GM23338 (cell line): ENCODE measurements around the gene CIART. TPM values are rescaled to one million over a fixed set of nuclear protein-coding genes. Genes with fewer than 3 reads are reported as not detected.

Experiments used
- ATAC-seq: fragments of 200-7000 bp; cut with Tn5 transposase; 3 replicates; pipeline ENCODE4 v1.9.1; 2020
- DNase-seq: peaks from one replicate; pipeline ENCODE4 v3.0.0-alpha.2; 2015; ENCODE audit warnings: low spot score
- H2AFZ ChIP-seq: fragments of 200-600 bp; sonication (generic); 2 replicates; pipeline ENCODE4 v1.8.0; 2016; ENCODE audit warnings: antibody characterized with exemption, mild to moderate bottlenecking, moderate library complexity
- H3F3A ChIP-seq: fragments of 200-600 bp; sonication (generic); replicated peaks from 2 replicates; pipeline ENCODE4 v1.8.0; 2017; ENCODE audit warnings: antibody characterized with exemption, mixed run types, low read depth
- H3K27ac ChIP-seq: fragments of 200-600 bp; sonication (generic); 2 replicates; pipeline ENCODE4 v1.6.1; 2016; ENCODE audit warnings: low read depth
- H3K27me3 ChIP-seq: fragments of 200-600 bp; sonication (generic); 2 replicates; pipeline ENCODE4 v1.8.0; 2016; ENCODE audit warnings: mild to moderate bottlenecking, mixed run types, moderate library complexity; ENCODE audit not compliant: insufficient read depth
- H3K36me3 ChIP-seq: fragments of 200-600 bp; sonication (generic); 2 replicates; pipeline ENCODE4 v1.8.0; 2016; ENCODE audit warnings: mild to moderate bottlenecking; ENCODE audit not compliant: insufficient read depth
- H3K4me1 ChIP-seq: fragments of 200-600 bp; sonication (generic); 2 replicates; pipeline ENCODE4 v1.8.0; 2016; ENCODE audit warnings: mild to moderate bottlenecking, moderate library complexity; ENCODE audit not compliant: insufficient read depth
- H3K4me2 ChIP-seq: fragments of 200-600 bp; sonication (generic); 2 replicates; pipeline ENCODE4 v1.7.1; 2017; ENCODE audit warnings: mixed run types
- H3K4me3 ChIP-seq: fragments of 200-600 bp; sonication (generic); 2 replicates; pipeline ENCODE4 v1.6.1; 2016; ENCODE audit warnings: mixed run types
- H3K79me2 ChIP-seq: fragments of 200-600 bp; sonication (generic); replicated peaks from 2 replicates; pipeline ENCODE4 v1.8.0; 2017; ENCODE audit warnings: mild to moderate bottlenecking; ENCODE audit not compliant: insufficient read depth
- H3K9me2 ChIP-seq: fragments of 200-600 bp; sonication (generic); 2 replicates; pipeline ENCODE4 v1.8.0; 2017; ENCODE audit not compliant: insufficient read depth
- H4K20me1 ChIP-seq: fragments of 200-600 bp; sonication (generic); replicated peaks from 2 replicates; pipeline ENCODE4 v1.8.0; 2017; ENCODE audit warnings: mild to moderate bottlenecking; ENCODE audit not compliant: insufficient read depth
- H3K27ac Mint-ChIP-seq: 2 replicates; pipeline ENCODE4 v1.8.0; 2020; ENCODE audit warnings: inconsistent platforms, mild to moderate bottlenecking, moderate library complexity, mixed read lengths
- H3K27me3 Mint-ChIP-seq: 3 replicates; pipeline ENCODE4 v1.8.0; 2022; ENCODE audit warnings: low read depth, mild to moderate bottlenecking, moderate library complexity, mixed read lengths, inconsistent platforms; ENCODE audit not compliant: insufficient read depth, poor library complexity
- H3K36me3 Mint-ChIP-seq: 3 replicates; pipeline ENCODE4 v1.8.0; 2021; ENCODE audit warnings: low read depth, mild to moderate bottlenecking, inconsistent platforms, moderate library complexity, mixed read lengths
- H3K4me1 Mint-ChIP-seq: 3 replicates; pipeline ENCODE4 v1.8.0; 2020; ENCODE audit warnings: mild to moderate bottlenecking, inconsistent platforms, mixed read lengths
- H3K4me3 Mint-ChIP-seq: 3 replicates; pipeline ENCODE4 v1.8.0; 2021; ENCODE audit warnings: moderate library complexity, mild to moderate bottlenecking, inconsistent platforms, mixed read lengths
- H3K9me3 Mint-ChIP-seq: 3 replicates; pipeline ENCODE4 v1.8.0; 2020; ENCODE audit warnings: moderate library complexity, mild to moderate bottlenecking, inconsistent platforms, mixed read lengths
- EZH2 ChIP-seq: fragments of 200-600 bp; sonication (generic); IDR thresholded peaks from one replicate; pipeline ENCODE4 v1.8.0; 2017; ENCODE audit warnings: antibody characterized with exemption, mild to moderate bottlenecking, low read depth; ENCODE audit not compliant: unreplicated experiment
- EZH2phosphoT487 ChIP-seq: fragments of 200-600 bp; sonication (generic); IDR thresholded peaks from one replicate; pipeline ENCODE4 v1.8.1; 2018; ENCODE audit warnings: antibody characterized with exemption; ENCODE audit not compliant: unreplicated experiment
- JUNB ChIP-seq: IDR thresholded peaks from one replicate; pipeline ENCODE4 v1.6.1; 2016; ENCODE audit warnings: antibody characterized with exemption; ENCODE audit not compliant: unreplicated experiment
- STAT1 ChIP-seq: IDR thresholded peaks from one replicate; pipeline ENCODE4 v1.6.1; 2016; ENCODE audit warnings: antibody characterized with exemption; ENCODE audit not compliant: unreplicated experiment
- ZNF331 ChIP-seq: fragments of 250-450 bp; sonication (Bioruptor Pico); IDR thresholded peaks from 2 replicates; pipeline ENCODE4 v1.5.0; 2020; ENCODE audit warnings: low read depth, mild to moderate bottlenecking, moderate library complexity
- polyA plus RNA-seq: library from polyadenylated mRNA; unstranded; fragments of >200 nt; fragmentation: Nextera tagmentation; extraction: Ambion mirVana; gene quantifications from 2 replicates; pipeline ENCODE4 v1.2.1, GENCODE V29; 2016
- total RNA-seq: library from RNA; depleted of rRNA; stranded (reverse); fragments of >200 nt; shearing (Covaris generic); gene quantifications from 2 replicates; pipeline ENCODE4 v1.2.3, GENCODE V29; 2014
- TF ChIP-seq, protein P1 (sequence below): IDR thresholded peaks from 2 replicates; pipeline ENCODE4 v1.6.1; 2016; ENCODE audit warnings: antibody characterized with exemption
- TF ChIP-seq, protein P2 (sequence below): IDR thresholded peaks from one replicate; pipeline ENCODE4 v1.6.1; 2018; ENCODE audit warnings: antibody characterized with exemption; ENCODE audit not compliant: unreplicated experiment
- TF ChIP-seq, protein P3 (sequence below): fragments of 250-450 bp; sonication (Bioruptor Pico); IDR thresholded peaks from 2 replicates; pipeline ENCODE4 v1.5.0; 2020; ENCODE audit warnings: mild to moderate bottlenecking, moderate library complexity

The CIART gene
- total and polyA plus RNA-seq, 2 experiments from 2014 or later: 9.3 to 16.4 TPM

DNA sequence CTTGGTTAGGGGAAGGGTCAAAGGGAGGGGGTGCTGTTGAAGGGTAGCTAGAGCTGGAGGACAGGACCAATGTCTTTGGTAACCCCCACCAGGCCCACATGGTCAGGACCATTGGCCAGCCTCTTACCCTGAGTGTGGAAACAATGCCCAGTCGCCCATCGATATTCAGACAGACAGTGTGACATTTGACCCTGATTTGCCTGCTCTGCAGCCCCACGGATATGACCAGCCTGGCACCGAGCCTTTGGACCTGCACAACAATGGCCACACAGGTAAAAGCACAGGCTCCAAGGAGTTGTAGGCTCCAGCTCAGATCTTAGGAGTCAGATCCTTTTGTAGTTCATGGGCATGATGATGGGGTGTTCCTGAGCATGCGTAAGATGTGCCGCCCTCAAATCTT, 21.0 kb upstream of the CIART start:
- H4K20me1 ChIP-seq: peaks cover 10% of the 10 kb centered on the region
- H3K27me3 ChIP-seq: no peaks in the 10 kb centered on the region
- H3K4me3 ChIP-seq: no peak overlapping the region
- H3K4me1 ChIP-seq: peaks cover 17% of the 10 kb centered on the region
- H3K4me1 Mint-ChIP-seq: peaks cover 30% of the 10 kb centered on the region
- H3K9me2 ChIP-seq: no peaks in the 10 kb centered on the region
- H2AFZ ChIP-seq: no peak overlapping the region
- peaks cover 38% of the 10 kb centered on the region for H3F3A ChIP-seq
- DNase-seq: no peak
- no peak overlapping the region for H3K4me2 ChIP-seq
- TF ChIP-seq ZNF331 (no peak), STAT1 (no peak), EZH2phosphoT487 (no peak), JUNB (no peak), EZH2 (no peak)
- TF ChIP-seq, protein P1, sequence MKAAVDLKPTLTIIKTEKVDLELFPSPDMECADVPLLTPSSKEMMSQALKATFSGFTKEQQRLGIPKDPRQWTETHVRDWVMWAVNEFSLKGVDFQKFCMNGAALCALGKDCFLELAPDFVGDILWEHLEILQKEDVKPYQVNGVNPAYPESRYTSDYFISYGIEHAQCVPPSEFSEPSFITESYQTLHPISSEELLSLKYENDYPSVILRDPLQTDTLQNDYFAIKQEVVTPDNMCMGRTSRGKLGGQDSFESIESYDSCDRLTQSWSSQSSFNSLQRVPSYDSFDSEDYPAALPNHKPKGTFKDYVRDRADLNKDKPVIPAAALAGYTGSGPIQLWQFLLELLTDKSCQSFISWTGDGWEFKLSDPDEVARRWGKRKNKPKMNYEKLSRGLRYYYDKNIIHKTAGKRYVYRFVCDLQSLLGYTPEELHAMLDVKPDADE: no peak
- TF ChIP-seq, protein P2, sequence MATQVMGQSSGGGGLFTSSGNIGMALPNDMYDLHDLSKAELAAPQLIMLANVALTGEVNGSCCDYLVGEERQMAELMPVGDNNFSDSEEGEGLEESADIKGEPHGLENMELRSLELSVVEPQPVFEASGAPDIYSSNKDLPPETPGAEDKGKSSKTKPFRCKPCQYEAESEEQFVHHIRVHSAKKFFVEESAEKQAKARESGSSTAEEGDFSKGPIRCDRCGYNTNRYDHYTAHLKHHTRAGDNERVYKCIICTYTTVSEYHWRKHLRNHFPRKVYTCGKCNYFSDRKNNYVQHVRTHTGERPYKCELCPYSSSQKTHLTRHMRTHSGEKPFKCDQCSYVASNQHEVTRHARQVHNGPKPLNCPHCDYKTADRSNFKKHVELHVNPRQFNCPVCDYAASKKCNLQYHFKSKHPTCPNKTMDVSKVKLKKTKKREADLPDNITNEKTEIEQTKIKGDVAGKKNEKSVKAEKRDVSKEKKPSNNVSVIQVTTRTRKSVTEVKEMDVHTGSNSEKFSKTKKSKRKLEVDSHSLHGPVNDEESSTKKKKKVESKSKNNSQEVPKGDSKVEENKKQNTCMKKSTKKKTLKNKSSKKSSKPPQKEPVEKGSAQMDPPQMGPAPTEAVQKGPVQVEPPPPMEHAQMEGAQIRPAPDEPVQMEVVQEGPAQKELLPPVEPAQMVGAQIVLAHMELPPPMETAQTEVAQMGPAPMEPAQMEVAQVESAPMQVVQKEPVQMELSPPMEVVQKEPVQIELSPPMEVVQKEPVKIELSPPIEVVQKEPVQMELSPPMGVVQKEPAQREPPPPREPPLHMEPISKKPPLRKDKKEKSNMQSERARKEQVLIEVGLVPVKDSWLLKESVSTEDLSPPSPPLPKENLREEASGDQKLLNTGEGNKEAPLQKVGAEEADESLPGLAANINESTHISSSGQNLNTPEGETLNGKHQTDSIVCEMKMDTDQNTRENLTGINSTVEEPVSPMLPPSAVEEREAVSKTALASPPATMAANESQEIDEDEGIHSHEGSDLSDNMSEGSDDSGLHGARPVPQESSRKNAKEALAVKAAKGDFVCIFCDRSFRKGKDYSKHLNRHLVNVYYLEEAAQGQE: no peak
- TF ChIP-seq, protein P3, sequence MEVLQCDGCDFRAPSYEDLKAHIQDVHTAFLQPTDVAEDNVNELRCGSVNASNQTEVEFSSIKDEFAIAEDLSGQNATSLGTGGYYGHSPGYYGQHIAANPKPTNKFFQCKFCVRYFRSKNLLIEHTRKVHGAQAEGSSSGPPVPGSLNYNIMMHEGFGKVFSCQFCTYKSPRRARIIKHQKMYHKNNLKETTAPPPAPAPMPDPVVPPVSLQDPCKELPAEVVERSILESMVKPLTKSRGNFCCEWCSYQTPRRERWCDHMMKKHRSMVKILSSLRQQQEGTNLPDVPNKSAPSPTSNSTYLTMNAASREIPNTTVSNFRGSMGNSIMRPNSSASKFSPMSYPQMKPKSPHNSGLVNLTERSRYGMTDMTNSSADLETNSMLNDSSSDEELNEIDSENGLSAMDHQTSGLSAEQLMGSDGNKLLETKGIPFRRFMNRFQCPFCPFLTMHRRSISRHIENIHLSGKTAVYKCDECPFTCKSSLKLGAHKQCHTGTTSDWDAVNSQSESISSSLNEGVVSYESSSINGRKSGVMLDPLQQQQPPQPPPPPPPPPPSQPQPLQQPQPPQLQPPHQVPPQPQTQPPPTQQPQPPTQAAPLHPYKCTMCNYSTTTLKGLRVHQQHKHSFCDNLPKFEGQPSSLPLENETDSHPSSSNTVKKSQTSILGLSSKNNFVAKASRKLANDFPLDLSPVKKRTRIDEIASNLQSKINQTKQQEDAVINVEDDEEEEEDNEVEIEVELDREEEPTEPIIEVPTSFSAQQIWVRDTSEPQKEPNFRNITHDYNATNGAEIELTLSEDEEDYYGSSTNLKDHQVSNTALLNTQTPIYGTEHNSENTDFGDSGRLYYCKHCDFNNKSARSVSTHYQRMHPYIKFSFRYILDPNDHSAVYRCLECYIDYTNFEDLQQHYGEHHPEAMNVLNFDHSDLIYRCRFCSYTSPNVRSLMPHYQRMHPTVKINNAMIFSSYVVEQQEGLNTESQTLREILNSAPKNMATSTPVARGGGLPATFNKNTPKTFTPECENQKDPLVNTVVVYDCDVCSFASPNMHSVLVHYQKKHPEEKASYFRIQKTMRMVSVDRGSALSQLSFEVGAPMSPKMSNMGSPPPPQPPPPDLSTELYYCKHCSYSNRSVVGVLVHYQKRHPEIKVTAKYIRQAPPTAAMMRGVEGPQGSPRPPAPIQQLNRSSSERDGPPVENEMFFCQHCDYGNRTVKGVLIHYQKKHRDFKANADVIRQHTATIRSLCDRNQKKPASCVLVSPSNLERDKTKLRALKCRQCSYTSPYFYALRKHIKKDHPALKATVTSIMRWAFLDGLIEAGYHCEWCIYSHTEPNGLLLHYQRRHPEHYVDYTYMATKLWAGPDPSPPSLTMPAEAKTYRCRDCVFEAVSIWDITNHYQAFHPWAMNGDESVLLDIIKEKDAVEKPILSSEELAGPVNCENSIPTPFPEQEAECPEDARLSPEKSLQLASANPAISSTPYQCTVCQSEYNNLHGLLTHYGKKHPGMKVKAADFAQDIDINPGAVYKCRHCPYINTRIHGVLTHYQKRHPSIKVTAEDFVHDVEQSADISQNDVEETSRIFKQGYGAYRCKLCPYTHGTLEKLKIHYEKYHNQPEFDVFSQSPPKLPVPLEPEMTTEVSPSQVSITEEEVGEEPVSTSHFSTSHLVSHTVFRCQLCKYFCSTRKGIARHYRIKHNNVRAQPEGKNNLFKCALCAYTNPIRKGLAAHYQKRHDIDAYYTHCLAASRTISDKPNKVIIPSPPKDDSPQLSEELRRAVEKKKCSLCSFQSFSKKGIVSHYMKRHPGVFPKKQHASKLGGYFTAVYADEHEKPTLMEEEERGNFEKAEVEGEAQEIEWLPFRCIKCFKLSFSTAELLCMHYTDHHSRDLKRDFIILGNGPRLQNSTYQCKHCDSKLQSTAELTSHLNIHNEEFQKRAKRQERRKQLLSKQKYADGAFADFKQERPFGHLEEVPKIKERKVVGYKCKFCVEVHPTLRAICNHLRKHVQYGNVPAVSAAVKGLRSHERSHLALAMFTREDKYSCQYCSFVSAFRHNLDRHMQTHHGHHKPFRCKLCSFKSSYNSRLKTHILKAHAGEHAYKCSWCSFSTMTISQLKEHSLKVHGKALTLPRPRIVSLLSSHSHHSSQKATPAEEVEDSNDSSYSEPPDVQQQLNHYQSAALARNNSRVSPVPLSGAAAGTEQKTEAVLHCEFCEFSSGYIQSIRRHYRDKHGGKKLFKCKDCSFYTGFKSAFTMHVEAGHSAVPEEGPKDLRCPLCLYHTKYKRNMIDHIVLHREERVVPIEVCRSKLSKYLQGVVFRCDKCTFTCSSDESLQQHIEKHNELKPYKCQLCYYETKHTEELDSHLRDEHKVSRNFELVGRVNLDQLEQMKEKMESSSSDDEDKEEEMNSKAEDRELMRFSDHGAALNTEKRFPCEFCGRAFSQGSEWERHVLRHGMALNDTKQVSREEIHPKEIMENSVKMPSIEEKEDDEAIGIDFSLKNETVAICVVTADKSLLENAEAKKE (CRISPR knock-in tag): no peak
- H3K27me3 Mint-ChIP-seq: peaks cover 19% of the 10 kb centered on the region
- peaks cover 26% of the 10 kb centered on the region for H3K79me2 ChIP-seq
- no peak overlapping the region for H3K27ac ChIP-seq
- no peak overlapping the region; the same call in 2 of the 3 replicates for H3K4me3 Mint-ChIP-seq
- H3K27ac Mint-ChIP-seq: no peak overlapping the region
- no peaks in the 10 kb centered on the region; the same call in 2 of the 3 replicates for H3K9me3 Mint-ChIP-seq
- no peak for ATAC-seq
- H3K36me3 Mint-ChIP-seq: peaks cover 56% of the 10 kb centered on the region
- peaks cover 20% of the 10 kb centered on the region; the same call in 1 of the 2 replicates for H3K36me3 ChIP-seq
